ENCODE results near the gene MYH14.
A peak's percentile ranks its signal among the peaks of the same experiment; 100 is the strongest.

The MYH14 gene

DNA sequence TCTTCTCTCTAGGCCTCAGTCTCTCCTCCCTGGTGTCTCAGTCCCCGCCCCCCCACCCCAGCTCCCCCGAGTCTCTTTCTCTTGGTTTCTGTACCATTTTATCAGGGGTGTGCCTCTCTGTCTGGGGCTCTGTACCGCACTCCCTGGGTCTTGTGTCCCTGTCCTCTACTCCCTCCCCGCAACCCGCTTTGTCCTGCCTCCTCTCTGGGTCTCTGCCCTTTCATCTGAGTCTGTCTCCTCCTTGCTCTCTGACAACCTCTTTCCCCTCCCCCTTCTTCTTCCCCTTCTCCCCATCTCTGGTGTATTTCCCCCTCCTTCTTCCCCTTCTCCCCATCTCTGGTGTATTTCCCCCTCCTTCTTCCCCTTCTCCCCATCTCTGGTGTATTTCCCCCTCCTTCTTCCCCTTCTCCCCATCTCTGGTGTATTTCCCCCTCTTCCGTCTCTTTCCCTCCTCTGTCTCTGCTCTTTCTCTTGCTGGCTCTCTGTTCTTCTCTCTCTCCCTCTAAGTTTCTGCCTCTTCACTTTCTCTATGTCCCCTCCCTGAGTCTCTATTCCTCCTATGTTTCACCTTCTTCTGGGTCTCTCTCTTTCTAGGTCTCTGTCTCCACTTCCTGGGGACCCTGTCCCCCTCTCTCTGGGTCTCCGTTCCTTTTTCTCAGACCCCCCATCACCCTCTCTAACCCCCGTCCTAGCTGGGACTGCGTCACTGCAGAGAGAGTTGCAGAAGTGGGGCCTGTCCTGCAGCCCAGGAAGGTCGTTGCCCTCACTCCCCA, 128.0 kb downstream of the MYH14 start:
- Histone ChIP-seq H3K27me3 (peaks cover 93% of the 10 kb centered on the region), H3K4me1 (ENCODE audit: control insufficient read depth in 1 of 2, insufficient read depth in 1 of 2, low read depth in 1 of 2, low read length in 1 of 2) (peaks cover 9 to 18% of the 10 kb centered on the region in 2 experiments), H3K27ac (no peak overlapping the region), H3K9me3 (peaks cover 6% of the 10 kb centered on the region), H3K36me3 (no peaks in the 10 kb centered on the region), H3K4me3 (ENCODE audit: low read depth in 1 of 2, low read length in 1 of 2) (no peak overlapping the region)
- TF ChIP-seq, protein P1, sequence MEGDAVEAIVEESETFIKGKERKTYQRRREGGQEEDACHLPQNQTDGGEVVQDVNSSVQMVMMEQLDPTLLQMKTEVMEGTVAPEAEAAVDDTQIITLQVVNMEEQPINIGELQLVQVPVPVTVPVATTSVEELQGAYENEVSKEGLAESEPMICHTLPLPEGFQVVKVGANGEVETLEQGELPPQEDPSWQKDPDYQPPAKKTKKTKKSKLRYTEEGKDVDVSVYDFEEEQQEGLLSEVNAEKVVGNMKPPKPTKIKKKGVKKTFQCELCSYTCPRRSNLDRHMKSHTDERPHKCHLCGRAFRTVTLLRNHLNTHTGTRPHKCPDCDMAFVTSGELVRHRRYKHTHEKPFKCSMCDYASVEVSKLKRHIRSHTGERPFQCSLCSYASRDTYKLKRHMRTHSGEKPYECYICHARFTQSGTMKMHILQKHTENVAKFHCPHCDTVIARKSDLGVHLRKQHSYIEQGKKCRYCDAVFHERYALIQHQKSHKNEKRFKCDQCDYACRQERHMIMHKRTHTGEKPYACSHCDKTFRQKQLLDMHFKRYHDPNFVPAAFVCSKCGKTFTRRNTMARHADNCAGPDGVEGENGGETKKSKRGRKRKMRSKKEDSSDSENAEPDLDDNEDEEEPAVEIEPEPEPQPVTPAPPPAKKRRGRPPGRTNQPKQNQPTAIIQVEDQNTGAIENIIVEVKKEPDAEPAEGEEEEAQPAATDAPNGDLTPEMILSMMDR (IDR thresholded peaks at IDR 0.05) = no peak

DNA sequence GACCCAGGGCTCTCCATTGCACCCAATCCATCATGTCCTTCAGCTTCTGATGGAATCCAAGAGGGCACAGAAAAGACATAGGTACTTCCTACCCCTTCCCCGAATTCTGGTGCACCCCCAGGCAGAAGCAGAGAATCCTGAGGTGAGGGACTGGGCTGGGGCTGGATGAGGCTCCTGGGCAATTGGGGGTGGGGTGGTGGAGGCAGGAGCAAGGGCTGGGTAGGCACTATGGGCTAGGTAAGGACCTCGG, 128.5 kb downstream of the MYH14 start:
- peaks cover 9 to 18% of the 10 kb centered on the region in 2 experiments for H3K4me1 ChIP-seq (ENCODE audit: control insufficient read depth in 1 of 2, insufficient read depth in 1 of 2, low read depth in 1 of 2, low read length in 1 of 2)
- peaks cover 6% of the 10 kb centered on the region for H3K9me3 ChIP-seq
- H3K36me3 ChIP-seq = no peaks in the 10 kb centered on the region
- H3K4me3 ChIP-seq (ENCODE audit: low read depth in 1 of 2, low read length in 1 of 2) = no peak overlapping the region
- no peak overlapping the region for H3K27ac ChIP-seq
- TF ChIP-seq, protein P1 (IDR thresholded peaks at IDR 0.05) = no peak
- peaks cover 88% of the 10 kb centered on the region for H3K27me3 ChIP-seq

DNA sequence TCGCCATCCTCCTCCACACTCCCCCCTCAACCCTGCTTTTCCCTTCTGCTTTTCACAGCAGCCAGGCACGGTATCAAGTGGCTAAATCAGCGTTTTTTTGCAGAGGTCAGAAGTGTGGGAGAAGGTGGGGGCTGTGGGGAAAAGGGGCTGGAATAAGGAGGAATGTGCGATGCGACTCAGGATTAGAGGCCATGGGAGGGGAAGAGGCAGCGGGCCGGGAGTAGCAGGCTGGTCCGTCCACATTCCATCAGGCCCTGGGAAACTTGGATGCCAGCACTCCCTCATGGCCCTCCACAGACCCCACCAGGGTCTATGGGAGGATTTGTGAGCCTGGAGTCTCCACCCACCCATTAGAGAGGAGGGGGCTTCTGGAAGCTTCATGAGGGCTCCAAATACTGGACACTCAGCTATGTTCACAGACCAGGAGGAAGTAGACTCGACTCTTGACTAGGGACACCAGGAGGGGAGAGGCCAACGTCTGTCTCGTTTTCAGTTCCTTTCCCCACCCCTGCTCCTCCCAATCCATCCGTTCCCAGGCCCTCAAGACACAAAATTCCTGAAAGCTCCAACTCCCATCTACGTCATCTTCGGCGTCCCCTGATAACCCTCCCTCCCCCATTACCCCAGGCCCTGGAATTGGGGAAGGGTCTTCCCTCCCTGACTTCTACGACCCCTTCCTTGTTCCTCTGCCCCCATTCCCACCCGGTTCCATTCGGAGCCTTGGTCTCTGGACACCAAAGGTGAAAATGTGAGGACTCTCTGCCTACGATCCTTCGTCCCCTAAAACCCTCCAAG, 129.0 kb downstream of the MYH14 start:
- Histone ChIP-seq H3K4me1 (ENCODE audit: control insufficient read depth in 1 of 2, insufficient read depth in 1 of 2, low read depth in 1 of 2, low read length in 1 of 2) (peaks cover 9 to 18% of the 10 kb centered on the region in 2 experiments), H3K27ac (no peak overlapping the region), H3K4me3 (ENCODE audit: low read depth in 1 of 2, low read length in 1 of 2) (no peak overlapping the region), H3K36me3 (no peaks in the 10 kb centered on the region), H3K9me3 (peaks cover 6% of the 10 kb centered on the region), H3K27me3 (peaks cover 86% of the 10 kb centered on the region)
- TF ChIP-seq, protein P1 (IDR thresholded peaks at IDR 0.05) = no peak

DNA sequence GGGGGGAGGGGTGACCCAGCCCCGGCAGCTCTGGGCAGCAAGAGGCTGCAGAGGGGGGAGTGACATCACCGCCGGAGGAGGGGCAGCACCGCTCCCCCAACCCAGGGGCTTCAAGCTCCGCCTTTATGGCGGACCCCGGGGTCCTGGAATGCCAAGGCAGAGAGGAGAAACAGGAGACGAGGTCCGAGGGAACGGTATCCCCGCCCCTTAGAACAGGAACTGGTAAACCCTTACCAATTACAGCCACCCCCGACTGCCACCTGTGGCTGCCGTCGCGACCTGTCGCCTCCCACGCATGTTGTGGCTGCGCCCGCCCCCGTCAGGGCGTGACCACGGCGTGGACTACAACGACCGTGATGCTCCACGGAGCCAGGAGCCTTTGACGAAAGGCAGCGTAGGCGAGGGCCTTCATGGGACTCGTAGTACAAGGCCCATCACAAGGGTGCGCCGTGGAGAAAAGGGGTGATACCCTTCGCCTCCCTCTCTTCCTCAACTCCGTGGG, 129.9 kb downstream of the MYH14 start:
- no peaks in the 10 kb centered on the region for H3K36me3 ChIP-seq
- peak overlapping the region; percentile 45 to 49 for H3K4me3 ChIP-seq (ENCODE audit: low read depth in 1 of 2, low read length in 1 of 2)
- TF ChIP-seq, protein P1 (IDR thresholded peaks at IDR 0.05) = no peak
- H3K4me1 ChIP-seq (ENCODE audit: control insufficient read depth in 1 of 2, insufficient read depth in 1 of 2, low read depth in 1 of 2, low read length in 1 of 2) = peaks cover 9 to 18% of the 10 kb centered on the region in 2 experiments
- H3K27me3 ChIP-seq = peaks cover 86% of the 10 kb centered on the region
- no peak overlapping the region for H3K27ac ChIP-seq
- H3K9me3 ChIP-seq = peaks cover 6% of the 10 kb centered on the region

DNA sequence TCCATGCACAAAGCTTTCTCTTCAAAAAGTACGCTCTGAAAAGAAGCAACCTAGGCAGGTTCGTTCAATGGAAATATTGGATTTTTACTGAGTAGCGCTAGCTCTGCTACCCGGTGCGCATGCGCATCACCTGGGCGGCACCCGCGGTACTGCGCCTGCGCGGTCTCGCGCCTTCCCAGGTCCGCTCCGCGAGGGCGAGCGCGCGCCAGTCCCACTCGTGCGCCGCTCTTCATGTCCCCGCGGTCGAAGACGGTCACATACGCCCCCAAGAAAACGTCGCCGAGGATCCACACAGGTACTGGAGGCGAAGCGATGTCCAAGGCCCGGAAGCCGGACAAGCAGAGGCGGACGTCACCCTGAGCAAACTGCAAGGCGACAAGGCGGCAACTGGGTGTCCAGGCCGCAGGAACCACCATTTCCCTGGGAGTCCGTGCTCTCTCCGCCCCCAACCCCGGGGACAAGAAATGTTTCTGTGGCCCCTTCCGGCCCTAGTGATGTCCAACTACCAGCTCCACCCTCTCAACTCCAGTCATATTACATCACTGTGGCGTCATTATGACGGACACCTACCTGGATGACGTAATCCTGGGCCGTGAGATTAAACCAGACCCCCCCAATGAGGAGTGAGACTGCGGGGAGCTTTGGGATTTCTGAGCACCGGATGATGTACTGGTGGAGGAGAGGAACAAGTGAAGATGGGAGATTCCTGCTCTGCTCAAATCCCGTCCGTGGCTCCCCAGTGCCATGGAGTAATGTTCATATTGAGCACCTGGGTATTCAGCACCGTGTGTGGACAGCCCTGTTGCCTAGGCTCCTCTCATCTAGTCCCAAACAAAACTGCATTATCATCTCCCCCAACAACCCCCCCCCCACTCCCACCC, 130.6 kb downstream of the MYH14 start:
- peak overlapping the region; percentile 45 to 49 for H3K4me3 ChIP-seq (ENCODE audit: low read depth in 1 of 2, low read length in 1 of 2)
- H3K4me1 ChIP-seq (ENCODE audit: control insufficient read depth in 1 of 2, insufficient read depth in 1 of 2, low read depth in 1 of 2, low read length in 1 of 2) = peaks cover 9 to 17% of the 10 kb centered on the region in 2 experiments
- H3K9me3 ChIP-seq = peaks cover 6% of the 10 kb centered on the region
- peaks cover 86% of the 10 kb centered on the region for H3K27me3 ChIP-seq
- H3K36me3 ChIP-seq = no peaks in the 10 kb centered on the region
- TF ChIP-seq, protein P1 (IDR thresholded peaks at IDR 0.05) = no peak
- no peak overlapping the region for H3K27ac ChIP-seq

Measured in neutrophil (primary cell).